Measurements from ENCODE around the gene RHOC. TPM values are rescaled to one million over a fixed set of nuclear protein-coding genes. Genes with fewer than 3 reads are reported as not detected.
A peak's percentile ranks its signal among the peaks of the same experiment; 100 is the strongest.

Gene RHOC
- total RNA-seq, 2 experiments from 2014 or later, result 23.8 to 26.2 TPM

DNA sequence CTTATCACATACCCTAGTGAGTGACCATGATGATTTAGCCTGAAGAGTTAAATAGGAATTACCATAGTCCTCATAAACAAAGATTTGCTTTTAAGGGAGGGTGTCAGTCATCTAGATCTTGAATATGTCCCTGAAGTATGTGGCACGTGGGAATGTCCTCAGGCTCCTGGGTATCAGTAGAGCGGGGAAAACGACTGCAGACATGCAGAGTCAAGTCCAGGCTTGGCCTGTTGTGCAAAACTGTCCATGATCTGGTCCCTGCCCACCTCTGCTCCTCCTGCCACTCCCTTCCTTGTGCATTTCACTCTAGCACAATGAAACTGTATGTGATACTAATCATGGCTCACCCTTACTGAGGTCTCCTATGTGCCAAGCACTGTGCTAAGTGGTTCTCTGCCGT is 19.6 kb downstream of the RHOC start:
- DNase-seq, result no peak
- no peaks in the 10 kb centered on the region for H3K27me3 Mint-ChIP-seq
- H3K4me3 Mint-ChIP-seq, result no peak overlapping the region
- H3K9me3 Mint-ChIP-seq, result no peaks in the 10 kb centered on the region
- H3K4me1 Mint-ChIP-seq, result peaks cover 5% of the 10 kb centered on the region
- no peak overlapping the region for H3K27ac Mint-ChIP-seq
- peaks cover 1% of the 10 kb centered on the region for H3K36me3 Mint-ChIP-seq

GRCh38 chr1:112686835-112687234 is 20.1 kb downstream of the RHOC start:
- H3K4me1 Mint-ChIP-seq, result peaks cover 5% of the 10 kb centered on the region
- DNase-seq, result no peak
- H3K36me3 Mint-ChIP-seq, result peaks cover 1% of the 10 kb centered on the region
- H3K27ac Mint-ChIP-seq, result no peak overlapping the region
- no peaks in the 10 kb centered on the region for H3K9me3 Mint-ChIP-seq
- no peaks in the 10 kb centered on the region for H3K27me3 Mint-ChIP-seq
- no peak overlapping the region for H3K4me3 Mint-ChIP-seq

GRCh38 chr1:112686417-112686816 is 20.5 kb downstream of the RHOC start:
- no peak for DNase-seq
- Mint-ChIP-seq H3K36me3 (peaks cover 1% of the 10 kb centered on the region), H3K4me3 (no peak overlapping the region), H3K27ac (no peak overlapping the region), H3K27me3 (no peaks in the 10 kb centered on the region), H3K4me1 (peaks cover 5% of the 10 kb centered on the region), H3K9me3 (no peaks in the 10 kb centered on the region)

DNA sequence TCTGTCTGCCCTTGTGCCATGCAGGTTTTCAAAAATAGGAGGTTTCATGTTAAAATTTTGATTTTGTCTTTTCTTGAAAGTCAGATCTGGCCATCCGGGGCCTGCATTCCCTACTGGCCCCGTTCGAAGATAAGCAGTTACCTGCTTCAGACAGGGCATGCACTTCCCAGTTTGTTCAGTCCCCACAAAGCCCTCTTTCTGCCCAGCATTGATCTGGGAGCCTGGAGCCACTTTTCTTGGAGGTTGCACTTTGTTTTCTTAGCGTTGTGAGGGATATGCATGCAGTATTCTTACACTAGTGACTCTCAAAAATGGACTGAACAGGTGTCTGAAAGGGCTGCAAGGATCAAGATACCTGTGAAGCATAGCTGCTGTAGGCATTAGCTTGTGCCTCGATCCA is 21.0 kb downstream of the RHOC start:
- H3K36me3 Mint-ChIP-seq, result peaks cover 5% of the 10 kb centered on the region
- H3K9me3 Mint-ChIP-seq, result no peaks in the 10 kb centered on the region
- no peak overlapping the region for H3K4me3 Mint-ChIP-seq
- H3K27me3 Mint-ChIP-seq, result no peaks in the 10 kb centered on the region
- H3K27ac Mint-ChIP-seq, result no peak overlapping the region
- H3K4me1 Mint-ChIP-seq, result peaks cover 5% of the 10 kb centered on the region
- no peak for DNase-seq

- no peak overlapping the region for H3K4me3 Mint-ChIP-seq
- no peak overlapping the region for H3K27ac Mint-ChIP-seq
- H3K36me3 Mint-ChIP-seq, result peaks cover 33% of the 10 kb centered on the region
- peaks cover 39% of the 10 kb centered on the region for H3K4me1 Mint-ChIP-seq
- H3K27me3 Mint-ChIP-seq, result peaks cover 3% of the 10 kb centered on the region
- no peak for DNase-seq
- H3K9me3 Mint-ChIP-seq, result no peaks in the 10 kb centered on the region
Measured at GRCh38 chr1:112678605-112679004, 28.3 kb downstream of the RHOC start.

DNA sequence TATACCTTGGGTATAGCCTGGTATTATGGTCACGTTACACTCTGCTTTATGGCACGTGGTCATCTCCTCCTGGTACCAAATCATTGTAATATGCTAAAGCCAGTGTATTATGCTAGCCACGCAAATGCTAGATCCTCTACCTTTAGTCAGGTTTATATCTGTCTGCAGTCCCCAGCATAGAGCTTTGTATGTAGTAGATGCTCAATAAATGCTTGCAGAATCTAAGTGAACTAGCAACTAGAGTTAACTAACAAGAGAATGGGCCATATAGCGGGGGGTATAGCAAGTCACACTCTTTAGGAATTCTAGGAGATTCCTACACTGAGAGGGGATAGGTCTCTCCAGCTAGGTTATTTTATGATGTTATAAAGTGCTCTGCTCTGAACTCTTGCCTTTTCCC is 29.4 kb downstream of the RHOC start:
- Mint-ChIP-seq H3K27me3 (peaks cover 3% of the 10 kb centered on the region), H3K36me3 (peaks cover 35% of the 10 kb centered on the region), H3K27ac (no peak overlapping the region), H3K4me1 (peaks cover 46% of the 10 kb centered on the region), H3K9me3 (no peaks in the 10 kb centered on the region), H3K4me3 (no peak overlapping the region)
- DNase-seq, result no peak

GRCh38 chr1:112676543-112676942 is 30.4 kb downstream of the RHOC start:
- peaks cover 3% of the 10 kb centered on the region for H3K27me3 Mint-ChIP-seq
- no peak overlapping the region for H3K27ac Mint-ChIP-seq
- H3K9me3 Mint-ChIP-seq, result no peaks in the 10 kb centered on the region
- H3K4me3 Mint-ChIP-seq, result no peak overlapping the region
- H3K4me1 Mint-ChIP-seq, result peaks cover 46% of the 10 kb centered on the region
- H3K36me3 Mint-ChIP-seq, result peaks cover 40% of the 10 kb centered on the region
- DNase-seq, result no peak

DNA sequence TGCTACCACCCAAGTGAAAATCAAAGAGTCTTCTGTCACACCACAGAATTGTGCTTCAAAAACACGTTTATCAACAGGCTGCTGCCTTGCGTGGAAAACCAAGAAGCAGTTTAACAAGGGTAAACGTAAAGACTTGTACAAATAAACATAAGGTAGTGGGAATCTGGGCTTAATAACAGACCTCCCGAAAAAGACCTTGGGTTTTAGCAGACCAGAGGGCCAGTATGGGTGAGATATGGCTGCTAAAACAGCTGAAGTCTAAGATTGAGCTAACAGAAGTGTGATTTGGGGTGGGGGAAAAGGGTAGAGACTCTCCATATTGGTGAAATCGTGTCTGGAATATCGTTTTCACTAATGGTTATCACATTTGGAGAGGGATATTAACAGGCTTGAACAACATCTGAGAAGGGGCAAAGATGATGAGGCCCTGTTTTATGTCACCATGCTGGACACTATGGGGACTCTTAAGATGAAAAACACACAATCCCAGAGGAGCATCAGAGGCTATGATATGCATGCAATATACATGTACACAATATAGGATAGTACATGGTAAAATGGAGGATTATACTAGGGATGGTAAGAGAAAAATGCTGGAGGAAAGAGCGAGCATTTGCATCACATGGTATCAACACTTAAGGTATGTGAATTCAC is 31.1 kb downstream of the RHOC start:
- Mint-ChIP-seq H3K9me3 (no peaks in the 10 kb centered on the region), H3K27ac (peak overlapping the region; percentile 81), H3K36me3 (peaks cover 43% of the 10 kb centered on the region), H3K27me3 (peaks cover 3% of the 10 kb centered on the region), H3K4me3 (peak overlapping the region; percentile 82), H3K4me1 (peaks cover 46% of the 10 kb centered on the region)
- DNase-seq, result no peak

- DNase-seq, result peak; percentile 67
- Mint-ChIP-seq H3K4me1 (peaks cover 46% of the 10 kb centered on the region), H3K27me3 (peaks cover 3% of the 10 kb centered on the region), H3K9me3 (no peaks in the 10 kb centered on the region), H3K27ac (peak overlapping the region; percentile 95), H3K36me3 (peaks cover 40% of the 10 kb centered on the region), H3K4me3 (peak overlapping the region; percentile 93)
Measured at GRCh38 chr1:112674986-112675727, 31.8 kb downstream of the RHOC start.

GRCh38 chr1:112674440-112674985 is 32.4 kb downstream of the RHOC start, which contains the start of gene MOV10:
Gene MOV10 (plus strand): TSS chr1:112674659. CDS start chr1:112674913, 254 bp downstream.
- peaks cover 3% of the 10 kb centered on the region for H3K27me3 Mint-ChIP-seq
- peak; percentile 69 for DNase-seq
- peaks cover 41% of the 10 kb centered on the region for H3K36me3 Mint-ChIP-seq
- H3K4me3 Mint-ChIP-seq, result peak within 1 kb of the TSS; percentile 93
- H3K27ac Mint-ChIP-seq, result peak within 1 kb of the TSS; percentile 95
- no peaks in the 10 kb centered on the region for H3K9me3 Mint-ChIP-seq
- peaks cover 46% of the 10 kb centered on the region for H3K4me1 Mint-ChIP-seq

- H3K27me3 Mint-ChIP-seq, result peaks cover 3% of the 10 kb centered on the region
- peak overlapping the region; percentile 93 for H3K4me3 Mint-ChIP-seq
- no peak for DNase-seq
- H3K4me1 Mint-ChIP-seq, result peaks cover 46% of the 10 kb centered on the region
- H3K27ac Mint-ChIP-seq, result peak overlapping the region; percentile 95
- H3K36me3 Mint-ChIP-seq, result peaks cover 45% of the 10 kb centered on the region
- no peaks in the 10 kb centered on the region for H3K9me3 Mint-ChIP-seq
Measured at GRCh38 chr1:112673592-112674439, 33.1 kb downstream of the RHOC start.

DNA sequence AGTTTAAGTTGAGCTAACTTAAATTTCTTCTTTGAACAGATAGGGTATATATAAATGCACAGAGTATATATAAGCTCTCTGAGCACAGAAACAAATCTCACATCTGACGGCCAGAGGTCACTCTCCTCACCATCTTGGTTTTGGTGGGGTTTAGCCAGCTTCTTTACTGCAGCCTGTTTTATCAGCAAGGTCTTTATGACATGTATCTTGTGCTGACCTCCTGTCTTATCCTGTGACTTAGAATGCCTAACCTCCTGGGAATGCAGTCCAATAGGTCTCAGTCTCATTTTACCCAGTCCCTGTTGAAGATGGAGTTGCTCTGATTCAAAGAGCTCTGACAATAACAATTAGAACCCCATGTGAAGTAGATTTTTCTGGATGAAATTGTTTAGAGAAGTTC is 34.1 kb downstream of the RHOC start:
- peaks cover 50% of the 10 kb centered on the region for H3K36me3 Mint-ChIP-seq

DNA sequence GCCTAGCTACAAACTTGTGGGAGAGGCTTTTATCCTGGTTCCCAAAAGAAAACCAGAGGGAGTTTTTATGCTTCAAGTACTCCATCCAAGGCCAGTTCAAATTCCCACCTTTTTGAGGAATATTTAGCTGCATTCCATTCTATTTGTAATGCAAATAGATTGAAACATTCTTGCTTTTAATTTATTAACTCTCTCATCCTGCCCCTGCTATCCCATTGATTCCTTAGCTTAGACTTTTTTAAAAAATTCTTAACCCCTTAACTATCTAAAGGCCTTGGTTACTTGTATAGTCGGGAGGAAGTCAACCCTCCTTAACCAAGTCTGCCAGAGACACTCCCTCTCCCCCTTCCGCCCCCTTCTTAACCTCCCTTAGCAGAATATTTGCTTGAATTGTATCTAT is 34.9 kb downstream of the RHOC start:
- Mint-ChIP-seq H3K27ac (peak overlapping the region; percentile 25), H3K36me3 (peaks cover 59% of the 10 kb centered on the region), H3K4me3 (no peak overlapping the region), H3K4me1 (peaks cover 48% of the 10 kb centered on the region), H3K27me3 (peaks cover 3% of the 10 kb centered on the region), H3K9me3 (peaks cover 2% of the 10 kb centered on the region)
- DNase-seq, result no peak

More for the DNA sequence above, 34.1 kb downstream of the RHOC start:
- peaks cover 3% of the 10 kb centered on the region for H3K27me3 Mint-ChIP-seq
- no peak overlapping the region for H3K27ac Mint-ChIP-seq
- no peaks in the 10 kb centered on the region for H3K9me3 Mint-ChIP-seq
- DNase-seq, result no peak
- H3K4me1 Mint-ChIP-seq, result peaks cover 48% of the 10 kb centered on the region
- H3K4me3 Mint-ChIP-seq, result no peak overlapping the region

GRCh38 chr1:112666946-112667345 is 40.0 kb downstream of the RHOC start:
- H3K4me3 Mint-ChIP-seq, result no peak overlapping the region
- peaks cover 2% of the 10 kb centered on the region for H3K9me3 Mint-ChIP-seq
- no peak for DNase-seq
- peak overlapping the region; percentile 63 for H3K27ac Mint-ChIP-seq
- H3K27me3 Mint-ChIP-seq, result no peaks in the 10 kb centered on the region
- peaks cover 62% of the 10 kb centered on the region for H3K36me3 Mint-ChIP-seq
- peaks cover 27% of the 10 kb centered on the region for H3K4me1 Mint-ChIP-seq

DNA sequence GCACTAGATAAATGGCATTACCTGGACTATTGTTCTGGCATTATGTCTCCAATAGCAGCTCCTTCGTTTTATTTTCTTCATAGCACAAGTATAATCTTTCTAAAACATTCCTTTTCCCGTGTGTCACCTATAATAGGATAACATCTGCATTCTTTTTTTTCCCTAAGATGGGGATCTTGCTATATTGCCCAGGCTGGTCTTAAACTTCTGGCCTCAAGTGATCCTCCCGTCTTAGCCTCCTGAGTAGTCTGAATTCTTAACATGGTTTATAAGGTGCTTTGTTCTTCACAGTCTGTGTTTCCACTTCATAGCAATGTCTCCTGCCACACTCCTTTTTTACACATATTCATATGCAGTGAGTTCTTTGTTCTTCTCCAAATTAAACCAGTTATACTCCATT is 41.1 kb downstream of the RHOC start:
- Mint-ChIP-seq H3K27ac (peak overlapping the region; percentile 39), H3K9me3 (peaks cover 2% of the 10 kb centered on the region), H3K4me3 (no peak overlapping the region), H3K4me1 (peaks cover 27% of the 10 kb centered on the region), H3K36me3 (peaks cover 54% of the 10 kb centered on the region), H3K27me3 (no peaks in the 10 kb centered on the region)
- DNase-seq, result no peak
